HG03575 (cell line): ENCODE measurements around the gene TRIM46.
"Not testable (repeated sequence)": the region's sequence is repeated elsewhere in the genome, so short reads cannot be mapped to it uniquely, and the experiment has no call there.

ENCODE experiments used
- ATAC-seq: cut with Tn5 transposase; IDR thresholded peaks from one replicate; pipeline ENCODE4 v1.9.1; 2021; ENCODE audit not compliant: unreplicated experiment, insufficient number of reproducible peaks, low FRiP score; ENCODE audit errors: extremely low read depth

Gene TRIM46

GRCh38 chr1:155196893-155197638 is 23.4 kb downstream of the TRIM46 start:
- ATAC-seq = no peak

- no peak for ATAC-seq
Observed at GRCh38 chr1:155197901-155198546, 24.4 kb downstream of the TRIM46 start.

- no peak for ATAC-seq
Observed at GRCh38 chr1:155198547-155198906, 24.9 kb downstream of the TRIM46 start.

- ATAC-seq = no peak
Observed at GRCh38 chr1:155199792-155200191, 26.1 kb downstream of the TRIM46 start.

- ATAC-seq = no peak
Observed at GRCh38 chr1:155200920-155201319, 27.3 kb downstream of the TRIM46 start.

GRCh38 chr1:155202198-155202597 is 28.5 kb downstream of the TRIM46 start:
- no peak for ATAC-seq

GRCh38 chr1:155202731-155203515 is 29.3 kb downstream of the TRIM46 start:
- no peak for ATAC-seq

GRCh38 chr1:155205035-155205434 is 31.4 kb downstream of the TRIM46 start:
- no peak for ATAC-seq

- ATAC-seq = no peak
Observed at GRCh38 chr1:155205969-155206593, 32.4 kb downstream of the TRIM46 start.

- ATAC-seq = no peak
Observed at GRCh38 chr1:155206891-155207805, 33.5 kb downstream of the TRIM46 start.

GRCh38 chr1:155207806-155208540 is 34.3 kb downstream of the TRIM46 start, which contains the start of gene THBS3:
THBS3 (minus strand) TSS chr1:155207897; CDS start chr1:155207876, 21 bp downstream.
- ATAC-seq = no peak

- ATAC-seq = no peak
Observed at GRCh38 chr1:155208541-155209311, 35.1 kb downstream of the TRIM46 start, which contains the start of gene MTX1. MTX1 (plus strand) TSS chr1:155208695; CDS start chr1:155208805, 110 bp downstream.

GRCh38 chr1:155209312-155209721 is 35.7 kb downstream of the TRIM46 start:
- no peak for ATAC-seq

GRCh38 chr1:155210314-155211104 is 36.9 kb downstream of the TRIM46 start:
- ATAC-seq = no peak

GRCh38 chr1:155211381-155212050 is 37.9 kb downstream of the TRIM46 start:
- ATAC-seq = not testable (repeated sequence)

GRCh38 chr1:155212051-155212440 is 38.4 kb downstream of the TRIM46 start:
- not testable (repeated sequence) for ATAC-seq
